GM19324 (cell line): ENCODE results near the gene RPP25.
A peak's percentile ranks its signal among the peaks of the same experiment; 100 is the strongest.
"Not testable (repeated sequence)": the region's sequence is repeated elsewhere in the genome, so short reads cannot be mapped to it uniquely, and the experiment has no call there.

Experiments
- ATAC-seq: cut with Tn5 transposase; IDR thresholded peaks from one replicate; pipeline ENCODE4 v1.9.1; 2021; ENCODE audit warnings: mild to moderate bottlenecking, moderate library complexity; ENCODE audit not compliant: unreplicated experiment, low FRiP score

The RPP25 gene

GRCh38 chr15:74964794-74965193, 8.2 kb upstream of the RPP25 start:
- no peak for ATAC-seq

GRCh38 chr15:74963213-74963612, 6.6 kb upstream of the RPP25 start:
- no peak for ATAC-seq

- ATAC-seq = no peak
Observed at GRCh38 chr15:74962671-74963070, 6.1 kb upstream of the RPP25 start.

- ATAC-seq = no peak
Observed at GRCh38 chr15:74962219-74962618, 5.6 kb upstream of the RPP25 start.

GRCh38 chr15:74961616-74962015, 5.0 kb upstream of the RPP25 start:
- no peak for ATAC-seq

GRCh38 chr15:74960995-74961588, 4.5 kb upstream of the RPP25 start:
- no peak for ATAC-seq

- ATAC-seq = no peak
Observed at GRCh38 chr15:74960286-74960685, 3.7 kb upstream of the RPP25 start.

GRCh38 chr15:74959586-74959939, 3.0 kb upstream of the RPP25 start:
- ATAC-seq = no peak

GRCh38 chr15:74958908-74959585, 2.5 kb upstream of the RPP25 start:
- ATAC-seq = no peak

- ATAC-seq = no peak
Observed at GRCh38 chr15:74958320-74958907, 1.8 kb upstream of the RPP25 start.

- ATAC-seq = no peak
Observed at GRCh38 chr15:74957476-74958035, 984 bp upstream of the RPP25 start.

GRCh38 chr15:74955796-74956647, 550 bp downstream of the RPP25 start:
- peak; percentile 44 for ATAC-seq

GRCh38 chr15:74955017-74955416, 1.6 kb downstream of the RPP25 start:
- no peak for ATAC-seq

GRCh38 chr15:74954515-74954914, 2.1 kb downstream of the RPP25 start:
- no peak for ATAC-seq

GRCh38 chr15:74951006-74951405, 5.6 kb downstream of the RPP25 start:
- ATAC-seq = no peak

GRCh38 chr15:74950078-74950908, 6.3 kb downstream of the RPP25 start:
- no peak for ATAC-seq

- ATAC-seq = peak; percentile 89
Observed at GRCh38 chr15:74937590-74938371, 18.8 kb downstream of the RPP25 start, which contains the start of gene COX5A. COX5A (minus strand) TSS chr15:74938073; CDS start chr15:74938014, 59 bp downstream.

GRCh38 chr15:74937272-74937589, 19.3 kb downstream of the RPP25 start:
- no peak for ATAC-seq

- ATAC-seq = not testable (repeated sequence)
Observed at GRCh38 chr15:74935193-74935592, 21.4 kb downstream of the RPP25 start.
